ENCODE results near the gene NKX2-8.

DNA sequence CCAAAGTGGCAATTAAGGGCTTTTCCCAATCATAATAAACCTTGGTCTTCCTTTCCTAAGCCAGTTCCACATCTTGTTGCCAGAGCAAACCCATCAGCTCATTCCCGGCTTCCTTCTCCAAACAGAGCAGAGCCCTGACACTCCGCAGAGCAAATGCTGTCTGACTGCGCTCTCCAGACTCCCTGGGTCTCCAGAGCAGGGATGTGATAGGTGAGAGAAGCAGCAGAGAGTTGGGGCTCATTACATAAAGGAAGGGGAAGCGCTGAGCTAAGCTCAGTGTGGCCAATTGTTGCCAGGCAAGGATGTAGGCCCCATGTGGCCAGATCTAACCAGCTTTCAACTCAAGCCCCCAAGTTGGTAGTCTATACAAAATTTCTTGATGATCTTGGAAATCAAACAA, 43.0 kb upstream of the NKX2-8 start:
- TF ChIP-seq, protein P1, sequence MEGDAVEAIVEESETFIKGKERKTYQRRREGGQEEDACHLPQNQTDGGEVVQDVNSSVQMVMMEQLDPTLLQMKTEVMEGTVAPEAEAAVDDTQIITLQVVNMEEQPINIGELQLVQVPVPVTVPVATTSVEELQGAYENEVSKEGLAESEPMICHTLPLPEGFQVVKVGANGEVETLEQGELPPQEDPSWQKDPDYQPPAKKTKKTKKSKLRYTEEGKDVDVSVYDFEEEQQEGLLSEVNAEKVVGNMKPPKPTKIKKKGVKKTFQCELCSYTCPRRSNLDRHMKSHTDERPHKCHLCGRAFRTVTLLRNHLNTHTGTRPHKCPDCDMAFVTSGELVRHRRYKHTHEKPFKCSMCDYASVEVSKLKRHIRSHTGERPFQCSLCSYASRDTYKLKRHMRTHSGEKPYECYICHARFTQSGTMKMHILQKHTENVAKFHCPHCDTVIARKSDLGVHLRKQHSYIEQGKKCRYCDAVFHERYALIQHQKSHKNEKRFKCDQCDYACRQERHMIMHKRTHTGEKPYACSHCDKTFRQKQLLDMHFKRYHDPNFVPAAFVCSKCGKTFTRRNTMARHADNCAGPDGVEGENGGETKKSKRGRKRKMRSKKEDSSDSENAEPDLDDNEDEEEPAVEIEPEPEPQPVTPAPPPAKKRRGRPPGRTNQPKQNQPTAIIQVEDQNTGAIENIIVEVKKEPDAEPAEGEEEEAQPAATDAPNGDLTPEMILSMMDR (IDR thresholded peaks at IDR 0.05; ENCODE audit: poor library complexity): no peak
- TF ChIP-seq EZH2 (IDR thresholded peaks at IDR 0.05; ENCODE audit: borderline replicate concordance) (no peak), EZH2phosphoT487 (IDR thresholded peaks at IDR 0.05; ENCODE audit: low read depth, severe bottlenecking, unreplicated experiment) (no peak)
